Measurements from ENCODE around the gene EGR1.

The EGR1 gene

GRCh38 chr5:138460032-138460693, 5.1 kb upstream of the EGR1 start:
- TF ChIP-seq, protein P1, sequence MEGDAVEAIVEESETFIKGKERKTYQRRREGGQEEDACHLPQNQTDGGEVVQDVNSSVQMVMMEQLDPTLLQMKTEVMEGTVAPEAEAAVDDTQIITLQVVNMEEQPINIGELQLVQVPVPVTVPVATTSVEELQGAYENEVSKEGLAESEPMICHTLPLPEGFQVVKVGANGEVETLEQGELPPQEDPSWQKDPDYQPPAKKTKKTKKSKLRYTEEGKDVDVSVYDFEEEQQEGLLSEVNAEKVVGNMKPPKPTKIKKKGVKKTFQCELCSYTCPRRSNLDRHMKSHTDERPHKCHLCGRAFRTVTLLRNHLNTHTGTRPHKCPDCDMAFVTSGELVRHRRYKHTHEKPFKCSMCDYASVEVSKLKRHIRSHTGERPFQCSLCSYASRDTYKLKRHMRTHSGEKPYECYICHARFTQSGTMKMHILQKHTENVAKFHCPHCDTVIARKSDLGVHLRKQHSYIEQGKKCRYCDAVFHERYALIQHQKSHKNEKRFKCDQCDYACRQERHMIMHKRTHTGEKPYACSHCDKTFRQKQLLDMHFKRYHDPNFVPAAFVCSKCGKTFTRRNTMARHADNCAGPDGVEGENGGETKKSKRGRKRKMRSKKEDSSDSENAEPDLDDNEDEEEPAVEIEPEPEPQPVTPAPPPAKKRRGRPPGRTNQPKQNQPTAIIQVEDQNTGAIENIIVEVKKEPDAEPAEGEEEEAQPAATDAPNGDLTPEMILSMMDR (conservative IDR thresholded peaks at IDR 0.05; ENCODE audit: low read depth, low read length) = no peak
- no peak overlapping the region for H3K4me3 ChIP-seq (ENCODE audit: low read depth, low read length)
- DNase-seq (ENCODE audit: low read depth) = no peak

DNA sequence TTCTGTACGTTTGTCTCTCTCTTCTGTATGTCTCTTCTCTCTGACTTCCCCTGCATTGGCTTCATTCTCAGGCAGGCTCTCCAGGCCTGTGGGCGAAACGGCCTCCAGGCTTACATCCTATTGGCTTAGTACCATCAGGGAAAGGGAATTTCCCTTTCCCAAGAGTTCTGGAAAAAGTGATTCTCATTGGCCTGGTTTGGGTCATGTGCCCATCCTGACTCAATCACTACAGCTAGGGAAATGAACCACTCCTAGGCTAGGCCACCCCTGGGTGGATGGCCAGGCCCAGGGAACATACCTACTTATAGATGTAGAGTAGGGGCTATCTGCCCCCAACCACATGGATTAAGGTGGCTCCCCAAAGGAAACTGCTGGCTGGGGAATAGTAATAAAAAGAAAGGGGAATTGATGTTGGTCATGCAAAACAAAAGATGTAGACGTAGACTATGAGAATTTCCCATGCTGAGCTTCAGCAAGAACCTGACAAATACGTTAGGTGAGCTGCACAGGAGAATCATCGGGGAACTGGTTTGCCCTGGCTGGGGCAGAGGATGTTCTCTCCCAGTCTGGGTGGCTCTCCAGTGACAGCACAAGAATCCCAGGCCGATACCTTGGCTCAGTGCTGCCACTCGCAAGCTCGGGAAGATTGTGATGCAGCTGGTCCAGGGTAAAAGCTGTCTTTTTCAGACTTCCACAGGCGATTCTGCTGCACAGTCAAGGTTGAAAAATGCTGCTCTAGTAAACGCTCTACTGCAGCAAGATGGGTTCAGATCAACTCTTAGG, 3.7 kb upstream of the EGR1 start:
- TF ChIP-seq, protein P1 (conservative IDR thresholded peaks at IDR 0.05; ENCODE audit: low read depth, low read length) = no peak
- H3K4me3 ChIP-seq (ENCODE audit: low read depth, low read length) = no peak overlapping the region
- DNase-seq (ENCODE audit: low read depth) = peak; percentile 72

DNA sequence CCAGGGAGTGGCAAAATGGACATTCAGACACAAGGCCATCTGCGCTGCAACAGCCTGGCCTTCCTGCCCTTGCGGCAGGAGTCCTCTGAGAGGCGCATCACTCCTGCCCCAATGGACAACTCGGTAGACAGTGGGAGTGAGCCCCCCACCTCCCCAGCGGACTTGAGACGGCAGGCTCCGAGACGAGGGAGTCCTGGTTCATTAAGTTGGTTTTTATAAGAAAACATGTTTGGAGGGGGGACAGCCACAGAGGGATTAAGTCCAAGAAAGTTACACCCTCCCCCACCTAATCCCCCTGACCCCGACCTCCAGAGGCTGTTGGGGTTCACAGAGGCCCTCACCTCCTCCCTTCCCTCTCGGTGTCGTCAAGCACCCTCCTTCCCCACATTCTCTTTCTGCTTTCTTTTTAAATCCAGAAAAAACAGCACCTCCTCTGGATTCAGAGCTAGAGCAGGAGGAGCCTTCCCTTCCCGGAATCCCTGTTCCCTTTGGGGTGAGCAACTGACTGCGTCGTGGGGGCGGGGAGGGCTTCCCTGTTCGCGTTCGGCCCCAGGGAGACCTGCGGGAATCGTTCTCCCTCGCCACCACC, 1.8 kb upstream of the EGR1 start:
- TF ChIP-seq, protein P1 (conservative IDR thresholded peaks at IDR 0.05; ENCODE audit: low read depth, low read length) = no peak
- no peak for DNase-seq (ENCODE audit: low read depth)
- H3K4me3 ChIP-seq (ENCODE audit: low read depth, low read length) = peak overlapping the region; percentile 83

DNA sequence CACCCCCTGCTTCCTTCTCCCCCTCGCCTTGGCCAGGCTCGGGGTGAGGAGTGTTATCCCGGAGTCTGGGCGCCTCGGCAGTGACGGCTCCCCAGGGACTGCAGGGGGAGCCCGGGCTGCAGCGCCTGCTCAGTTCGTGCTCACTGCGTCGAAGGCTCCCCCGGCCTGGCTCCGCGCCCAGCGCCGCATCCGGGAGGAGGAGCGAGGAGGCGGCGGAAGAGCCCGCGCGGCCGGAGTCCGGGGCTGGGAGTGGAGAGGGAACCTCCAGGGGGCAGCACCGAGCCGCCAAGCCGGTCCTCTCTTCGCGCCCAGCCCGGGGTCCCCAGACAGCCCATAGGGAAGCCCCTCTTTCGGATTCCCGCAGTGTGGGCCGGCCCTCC, 1.3 kb upstream of the EGR1 start:
- TF ChIP-seq, protein P1 (conservative IDR thresholded peaks at IDR 0.05; ENCODE audit: low read depth, low read length) = peak; percentile 68
- peak; percentile 98 for DNase-seq (ENCODE audit: low read depth)
- H3K4me3 ChIP-seq (ENCODE audit: low read depth, low read length) = peak overlapping the region; percentile 83

GRCh38 chr5:138464388-138465260, 655 bp upstream of the EGR1 start:
- H3K4me3 ChIP-seq (ENCODE audit: low read depth, low read length) = peak overlapping the region; percentile 83
- TF ChIP-seq, protein P1 (conservative IDR thresholded peaks at IDR 0.05; ENCODE audit: low read depth, low read length) = no peak
- DNase-seq (ENCODE audit: low read depth) = peak; percentile 100

DNA sequence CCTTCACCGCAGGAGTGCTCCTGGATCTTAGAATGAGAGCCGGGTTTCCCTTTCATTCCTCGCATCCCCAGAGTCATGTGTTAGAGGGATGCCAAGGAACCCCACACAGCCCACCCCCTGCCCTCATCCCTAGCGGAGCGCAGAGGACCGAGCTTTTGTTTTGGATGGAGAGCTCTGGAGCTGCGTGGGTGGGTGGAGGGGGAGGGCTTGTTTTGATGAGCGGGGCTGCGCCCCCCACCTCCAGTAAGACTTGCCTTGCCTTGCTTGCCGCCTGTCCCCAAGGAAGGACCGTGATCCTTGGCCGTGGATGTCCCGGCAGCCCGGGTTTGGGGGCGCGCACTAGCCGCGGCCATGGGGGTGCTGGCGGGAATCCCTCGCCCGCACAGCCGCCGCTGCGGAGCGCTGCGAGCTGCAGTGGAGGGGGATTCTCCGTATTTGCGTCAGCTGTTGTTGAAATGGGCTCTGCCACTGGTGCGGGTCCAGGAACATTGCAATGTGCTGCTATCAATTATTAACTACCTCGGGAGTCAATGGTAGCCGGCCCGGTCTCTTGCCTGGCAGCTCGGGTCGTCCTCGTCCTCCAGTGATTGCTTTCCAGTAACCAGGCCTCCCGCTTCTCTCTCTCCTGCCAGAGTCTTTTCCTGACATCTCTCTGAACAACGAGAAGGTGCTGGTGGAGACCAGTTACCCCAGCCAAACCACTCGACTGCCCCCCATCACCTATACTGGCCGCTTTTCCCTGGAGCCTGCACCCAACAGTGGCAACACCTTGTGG, 1.0 kb downstream of the EGR1 start:
- TF ChIP-seq, protein P1 (conservative IDR thresholded peaks at IDR 0.05; ENCODE audit: low read depth, low read length) = no peak
- peak; percentile 42 for DNase-seq (ENCODE audit: low read depth)
- peak overlapping the region; percentile 83 for H3K4me3 ChIP-seq (ENCODE audit: low read depth, low read length)

Data from choroid plexus epithelial cell (primary cell).